GM19240 (cell line): ENCODE data around the gene CBX7.
A peak's percentile ranks its signal among the peaks of the same experiment; 100 is the strongest.
"Not testable (repeated sequence)": the region's sequence is repeated elsewhere in the genome, so short reads cannot be mapped to it uniquely, and the experiment has no call there.

ENCODE experiments used
- DNase-seq: peaks from one replicate; pipeline ENCODE4 v3.0.0; 2011; ENCODE audit warnings: low spot score; ENCODE audit not compliant: insufficient read length

Gene CBX7

GRCh38 chr22:39174498-39175352 lies 22.2 kb upstream of the CBX7 start:
- DNase-seq: no peak

DNA sequence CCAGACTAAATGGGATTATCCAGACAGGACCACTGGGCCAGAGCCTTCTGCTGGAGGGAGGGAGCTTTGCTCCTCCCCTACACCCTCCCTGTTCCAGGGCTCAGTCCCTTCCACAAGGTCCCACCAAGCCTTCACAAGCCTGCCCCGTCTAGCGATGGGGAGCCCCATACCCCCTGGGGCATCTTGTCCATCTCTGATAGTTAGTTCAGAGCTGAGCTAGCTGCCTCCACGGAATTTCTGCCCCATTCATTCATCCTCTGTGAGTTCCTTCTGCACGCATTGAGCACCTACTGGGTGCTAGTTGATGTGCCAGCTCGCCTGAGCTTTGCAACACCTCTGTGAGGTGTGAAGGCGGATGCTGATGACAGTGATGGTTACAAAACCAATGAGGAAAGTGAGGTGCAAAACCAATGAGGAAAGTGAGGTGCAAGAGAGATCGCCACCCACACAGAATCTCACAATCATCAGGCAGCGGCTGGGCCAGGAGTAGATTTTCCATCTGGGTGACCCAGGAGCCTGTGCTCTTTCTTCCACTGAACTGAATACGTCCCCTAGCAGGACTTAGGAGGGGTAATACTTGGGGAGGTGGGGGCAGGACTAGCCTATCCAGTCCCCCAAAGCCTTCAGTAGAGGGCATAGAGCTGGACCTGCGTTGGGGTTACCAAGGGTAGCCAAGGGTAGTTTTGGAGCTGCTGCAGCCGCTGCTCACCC lies 21.5 kb upstream of the CBX7 start:
- no peak for DNase-seq

DNA sequence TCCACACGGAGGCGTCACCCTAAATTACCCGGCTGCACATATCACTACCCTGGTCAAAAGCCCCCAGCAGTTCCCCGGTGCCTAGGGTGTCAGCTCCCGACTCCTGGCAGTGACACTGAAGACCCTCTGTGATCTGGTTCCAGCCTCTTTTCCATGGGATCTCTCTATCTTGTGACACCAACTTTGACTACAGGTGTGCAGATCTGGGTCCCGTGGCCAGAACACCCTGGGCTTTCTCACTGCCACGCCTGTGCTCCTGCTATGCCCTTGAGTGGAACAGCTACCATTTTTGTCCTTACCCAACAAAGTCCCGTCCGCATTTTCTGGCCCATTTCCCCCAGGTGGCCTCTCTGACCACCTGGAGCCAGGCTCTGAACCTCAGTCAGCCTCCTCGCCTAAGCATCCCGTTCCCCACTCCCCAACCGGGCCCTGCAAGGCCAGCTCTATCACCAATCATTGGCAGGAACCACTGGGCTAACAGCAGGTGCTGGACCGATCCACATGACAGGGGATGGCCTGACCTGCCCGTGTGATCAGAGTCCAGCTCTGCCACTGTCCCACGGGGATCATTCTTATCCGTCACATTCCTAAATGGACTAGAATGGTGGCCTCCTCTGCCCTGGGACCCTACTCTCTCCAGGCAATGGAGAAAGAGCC lies 20.7 kb upstream of the CBX7 start:
- no peak for DNase-seq

- not testable (repeated sequence) for DNase-seq
These were observed 20.0 kb upstream of the CBX7 start for GRCh38 chr22:39172265-39173049.

DNA sequence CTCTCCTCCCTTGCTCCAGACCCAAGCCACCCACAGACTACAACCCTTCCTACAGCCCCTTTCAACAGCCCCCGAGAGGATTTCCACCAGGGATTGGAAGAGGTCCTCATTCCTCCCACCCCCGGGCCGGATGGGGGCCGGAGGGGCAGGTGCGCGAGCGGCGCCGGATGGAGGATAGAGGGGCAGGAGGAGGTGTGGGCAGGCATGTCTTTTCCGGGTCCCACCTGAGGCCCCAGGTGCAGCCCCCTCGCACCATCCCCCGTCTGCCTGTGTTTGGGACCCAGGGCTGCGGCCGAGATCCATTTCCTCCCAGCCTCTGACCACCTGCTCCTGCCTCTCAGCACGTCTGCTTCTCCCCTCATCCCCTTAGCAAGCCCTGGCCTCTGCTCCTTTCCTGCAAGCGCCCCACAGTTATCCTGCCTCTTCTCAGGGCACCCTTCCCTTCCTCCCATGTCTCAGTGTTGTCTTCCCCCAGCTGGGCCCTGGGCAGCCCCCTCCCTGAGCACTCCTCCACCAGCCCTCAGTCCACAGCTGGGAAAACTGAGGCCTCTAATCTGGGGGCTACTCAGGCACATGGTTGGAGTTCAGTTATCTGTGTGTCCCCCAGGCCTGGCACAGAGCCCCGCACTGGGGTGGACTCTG lies 19.3 kb upstream of the CBX7 start:
- no peak for DNase-seq

DNA sequence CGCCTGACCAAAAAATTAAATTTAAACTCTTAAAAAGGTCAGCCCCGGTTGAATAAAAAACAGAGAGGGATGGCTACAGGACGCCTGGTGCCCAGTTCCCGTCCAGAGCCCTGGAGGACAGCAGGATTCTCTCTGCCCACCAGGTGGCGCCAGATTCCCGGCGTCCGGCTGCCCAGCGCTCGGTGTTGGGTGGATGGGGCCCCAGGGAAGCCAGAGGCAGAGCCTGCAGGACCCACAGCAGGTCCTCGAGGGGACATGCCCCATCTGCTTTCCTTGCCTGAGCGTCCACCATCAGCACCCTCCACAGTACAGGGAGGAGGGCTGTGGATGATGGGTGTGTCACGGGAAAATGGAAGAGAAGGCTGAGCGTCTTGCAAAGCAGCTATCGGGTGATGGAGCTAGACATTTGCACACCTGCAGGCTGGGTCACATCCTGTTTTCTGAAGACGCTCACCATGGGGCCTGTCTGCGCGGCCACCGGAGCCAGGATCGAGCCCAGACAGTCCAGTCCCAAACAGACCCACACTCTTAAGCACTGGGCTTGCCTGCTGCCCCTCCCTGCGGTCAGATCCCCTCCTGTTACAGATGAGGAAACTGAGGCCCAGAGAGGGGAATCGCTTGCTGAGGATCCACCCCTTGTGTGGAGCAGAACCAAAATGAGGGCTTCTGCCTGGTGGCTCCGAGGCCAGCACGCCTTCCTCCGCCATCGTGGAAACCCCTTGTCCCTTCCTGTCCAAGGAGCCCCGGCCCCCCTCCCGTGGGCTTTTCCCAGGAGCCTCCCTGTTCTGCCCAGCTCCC lies 18.5 kb upstream of the CBX7 start:
- DNase-seq: peak; percentile 76

DNA sequence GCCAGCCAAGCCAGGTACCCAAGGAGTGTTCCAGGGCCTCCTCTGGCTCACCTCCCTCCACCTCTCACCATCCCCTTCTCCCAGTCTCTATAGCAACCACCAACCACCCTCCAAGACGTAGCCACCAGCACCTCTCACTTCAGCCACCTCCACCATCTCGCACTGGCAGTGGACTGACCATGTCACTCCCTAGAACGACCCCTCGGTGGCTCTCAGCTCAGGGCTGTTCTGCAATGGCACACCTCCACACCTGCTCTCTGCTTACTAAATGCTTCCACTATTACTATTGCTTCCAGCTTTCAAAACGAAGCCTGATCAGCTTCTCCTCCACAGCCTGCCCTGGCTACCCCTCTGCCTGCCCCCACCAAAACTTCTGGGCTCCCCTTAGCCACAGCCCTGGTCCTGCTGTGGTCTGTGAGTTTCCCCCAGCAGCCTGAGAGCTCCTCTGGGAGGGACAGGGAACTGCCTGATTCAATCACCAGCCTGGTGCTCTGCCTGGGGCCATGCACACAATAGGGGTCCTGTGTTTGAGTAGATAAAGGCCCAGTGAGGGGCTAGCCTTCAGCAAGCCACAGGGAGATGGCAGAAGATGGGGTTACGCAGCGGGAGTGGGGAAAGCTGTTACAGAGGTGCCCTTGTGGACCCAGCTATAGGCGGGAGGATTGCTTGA lies 17.5 kb upstream of the CBX7 start:
- no peak for DNase-seq

GRCh38 chr22:39166547-39166946 lies 14.1 kb upstream of the CBX7 start:
- DNase-seq: no peak

DNA sequence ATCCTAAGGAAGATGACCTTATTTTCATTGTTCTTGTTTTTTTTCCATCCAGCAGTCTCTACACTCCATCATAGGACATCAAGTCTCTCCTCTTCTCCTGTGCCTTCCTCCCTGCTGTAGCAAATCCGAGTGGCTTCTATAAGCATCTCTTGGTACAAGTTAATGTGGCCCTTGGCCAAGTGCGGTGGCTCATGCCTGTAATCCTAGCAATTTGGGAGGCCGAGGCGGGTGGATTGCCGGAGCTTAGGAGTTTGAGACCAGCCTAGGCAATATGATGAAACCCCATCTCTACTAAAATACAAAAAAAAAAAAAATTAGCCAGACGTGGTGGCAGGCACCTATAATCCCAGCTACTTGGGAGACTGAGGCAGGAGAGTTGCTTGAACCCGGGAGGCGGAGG lies 3.6 kb upstream of the CBX7 start:
- DNase-seq: not testable (repeated sequence)

GRCh38 chr22:39155421-39155820 lies 2.9 kb upstream of the CBX7 start:
- DNase-seq: no peak

GRCh38 chr22:39153220-39153717 lies 789 bp upstream of the CBX7 start:
- no peak for DNase-seq

DNA sequence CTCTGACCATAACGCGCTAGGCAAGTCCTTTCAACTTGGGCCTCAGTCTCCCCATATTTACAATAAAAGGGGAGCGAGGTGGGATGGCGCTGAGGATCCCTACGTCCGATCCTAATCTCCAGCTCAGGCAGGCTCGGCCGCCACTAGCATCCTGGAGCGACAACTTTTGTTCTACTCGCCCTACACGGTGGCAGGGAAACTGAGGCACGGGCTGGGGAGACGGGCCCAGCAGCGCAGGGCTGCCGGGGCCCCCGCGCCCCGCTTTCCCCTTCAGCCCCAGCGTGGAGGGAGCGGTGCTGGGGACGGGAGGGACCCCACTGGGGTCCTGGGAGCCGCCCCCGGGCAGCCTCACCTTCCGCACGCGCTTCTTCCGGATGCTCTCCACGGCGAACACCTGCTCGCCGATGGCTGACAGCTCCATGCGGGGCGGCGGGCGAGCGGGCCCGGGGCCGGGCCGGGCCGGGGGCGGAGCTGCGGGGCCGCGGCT lies 413 bp downstream of the CBX7 start:
- no peak for DNase-seq

DNA sequence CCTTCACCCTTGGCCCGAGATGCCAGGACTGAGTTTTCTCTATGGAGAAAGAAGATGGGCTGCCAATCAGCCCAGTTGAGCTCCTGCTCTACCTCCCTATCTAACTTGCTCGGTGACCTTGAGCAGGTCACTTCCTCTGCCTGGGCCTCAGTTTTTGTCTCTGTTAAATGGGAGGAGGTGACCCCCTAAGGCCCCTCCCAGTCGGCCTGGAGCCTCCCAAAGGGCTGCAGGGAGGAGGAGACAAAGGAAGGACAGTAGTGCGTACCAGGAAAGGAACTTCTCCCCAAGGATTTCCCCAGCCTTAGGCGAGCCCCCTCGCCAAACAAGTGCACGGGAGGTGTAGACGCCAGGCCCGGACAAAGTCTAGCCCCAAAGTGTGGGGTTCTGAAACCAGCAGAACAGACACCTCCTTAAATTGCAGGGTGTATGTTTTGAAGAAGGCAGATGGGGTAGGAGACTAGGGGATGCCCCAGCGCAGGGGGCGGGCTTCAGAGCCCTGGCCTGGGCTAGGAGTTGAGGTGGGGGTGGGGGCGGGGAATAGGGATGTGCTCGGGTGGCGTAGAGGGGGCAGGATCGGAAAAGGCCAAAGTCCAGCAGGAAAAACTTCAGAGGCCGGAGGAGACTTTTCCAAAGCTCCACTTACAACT lies 1.0 kb downstream of the CBX7 start:
- no peak for DNase-seq

DNA sequence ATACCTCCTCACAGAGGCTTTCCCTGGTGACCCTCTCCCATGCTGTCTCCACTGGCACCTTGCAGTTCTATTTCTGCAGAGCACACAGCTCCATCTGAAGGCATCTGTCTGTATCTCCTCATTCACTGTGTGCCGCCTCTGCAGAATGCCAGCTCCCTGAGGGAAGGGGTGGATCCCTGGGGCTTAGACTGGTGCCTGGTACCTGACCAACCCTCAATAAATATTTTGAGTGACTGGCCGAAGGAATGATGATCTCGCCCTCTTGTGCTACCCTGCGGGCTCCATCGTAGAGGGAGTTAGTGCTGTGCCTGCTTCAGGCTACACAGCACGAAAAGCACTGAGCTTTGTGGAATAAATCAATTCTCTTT lies 1.6 kb downstream of the CBX7 start:
- no peak for DNase-seq

- DNase-seq: no peak
These were observed 2.3 kb downstream of the CBX7 start for GRCh38 chr22:39149915-39150847.

GRCh38 chr22:39148727-39149535 lies 3.5 kb downstream of the CBX7 start:
- DNase-seq: peak; percentile 50
